ENCODE measurements around the gene ZSCAN21.
"Not testable (repeated sequence)": the region's sequence is repeated elsewhere in the genome, so short reads cannot be mapped to it uniquely, and the experiment has no call there.

ZSCAN21 gene

DNA sequence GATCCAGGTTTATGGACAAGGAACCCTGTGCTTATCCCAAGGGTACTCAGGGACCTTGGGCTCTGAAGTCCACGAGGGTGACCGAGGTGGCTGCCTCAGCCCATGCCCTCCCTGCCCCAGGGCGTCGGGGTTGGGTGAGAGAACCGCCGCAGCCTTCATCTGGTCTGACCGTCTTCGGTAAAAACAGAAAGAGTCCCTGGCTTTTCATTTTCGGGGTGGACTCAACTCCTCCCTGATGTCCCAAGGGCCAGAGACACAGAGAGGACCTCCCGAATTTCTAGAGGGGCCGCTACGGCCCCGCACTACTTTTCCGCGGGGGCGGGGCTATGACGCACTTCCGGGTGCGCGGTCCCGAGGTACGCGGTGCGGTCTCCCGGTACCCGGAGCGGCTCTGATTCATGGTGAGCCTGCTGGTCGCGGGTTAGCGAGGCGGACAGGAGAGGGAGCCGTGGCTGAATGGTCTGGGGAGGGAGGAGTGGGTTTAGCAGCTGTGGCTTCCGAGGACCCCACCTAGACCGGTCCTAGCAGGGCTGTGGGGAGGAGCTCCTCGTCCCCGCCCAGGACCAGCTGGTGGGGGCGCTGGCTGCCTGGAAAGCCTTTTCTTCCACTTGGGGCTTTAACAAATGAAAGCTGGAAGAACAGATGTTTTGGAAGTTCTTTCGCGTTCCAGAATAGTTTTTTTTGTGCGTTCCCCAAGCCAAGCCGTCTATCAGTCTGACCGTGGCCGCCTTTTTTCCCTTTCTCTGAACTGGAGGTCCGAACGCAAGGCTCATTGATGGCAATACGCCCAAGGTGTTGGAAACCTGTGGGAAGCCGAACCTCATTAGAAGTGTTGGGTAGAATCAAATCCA, at the start of gene ZSCAN21:
Gene ZSCAN21 (plus strand): TSS at position 334 of the 851 bp plus-strand sequence. CDS start 7,233 bp downstream, outside the sequence.
- peak; percentile 73 for DNase-seq

DNA sequence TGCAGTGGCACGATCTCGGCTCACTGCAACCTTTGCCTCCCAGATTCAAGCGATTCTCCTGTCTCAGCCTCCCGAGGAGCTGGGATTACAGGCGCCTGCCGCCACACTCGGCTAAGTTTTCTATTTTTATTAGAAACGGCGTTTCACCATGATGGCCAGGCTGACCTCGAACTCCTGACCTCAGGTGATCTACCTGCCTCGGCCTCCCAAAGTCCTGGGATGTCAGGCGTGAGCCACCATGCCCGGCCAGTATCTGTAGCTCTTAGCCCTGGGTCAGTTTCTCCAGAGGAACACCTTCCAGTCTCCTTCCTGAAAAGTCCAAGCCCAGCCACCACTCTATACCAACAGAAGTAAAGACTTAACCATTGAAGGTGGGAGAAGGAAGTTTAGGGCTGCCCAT, 49.3 kb upstream of the ZSCAN21 start:
- DNase-seq: no peak

DNA sequence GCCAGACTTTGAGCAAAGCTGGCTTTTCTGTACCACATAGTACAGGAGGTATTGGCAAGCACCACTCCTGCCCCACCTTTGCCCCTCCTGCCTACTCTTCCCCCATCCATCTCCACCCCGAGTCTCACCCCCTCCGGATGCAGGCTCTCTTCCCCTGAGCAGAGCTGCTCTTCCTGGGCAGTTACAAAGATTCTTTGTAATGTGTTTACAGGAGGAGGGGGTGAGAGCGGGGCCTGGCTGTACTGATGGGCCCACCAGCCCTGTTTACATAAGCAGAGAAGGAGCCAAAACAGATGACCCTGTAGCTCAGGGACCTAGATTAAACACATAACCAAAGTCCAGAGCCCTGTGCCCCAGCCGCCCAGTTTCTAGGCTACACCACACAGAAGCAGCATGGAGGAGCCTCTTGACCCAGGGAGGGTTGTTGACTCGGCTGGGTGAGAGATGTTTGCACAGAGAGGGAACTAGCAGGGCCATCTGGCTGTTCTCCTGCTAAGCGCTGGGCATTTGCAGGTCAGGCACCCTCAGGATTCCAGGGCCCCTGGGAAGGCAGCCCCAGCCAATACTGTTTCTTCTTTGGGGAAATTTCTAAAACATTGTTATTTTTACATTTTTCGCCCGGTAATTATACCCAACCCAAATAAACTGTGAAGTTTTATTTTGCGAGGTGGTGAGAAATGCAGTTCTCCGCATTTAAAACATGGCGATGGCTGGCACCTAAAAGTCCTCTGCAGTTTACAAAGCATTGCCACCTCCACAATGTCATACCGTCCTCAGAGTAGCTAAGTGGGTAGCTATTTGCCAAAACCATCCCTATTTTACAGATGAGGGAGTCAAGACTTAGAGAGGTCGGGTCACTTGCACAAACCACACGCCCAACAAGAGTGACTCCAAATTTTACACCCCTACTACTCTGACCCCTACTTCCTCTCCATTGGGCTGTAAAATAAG, 45.6 kb upstream of the ZSCAN21 start:
- no peak for DNase-seq

DNA sequence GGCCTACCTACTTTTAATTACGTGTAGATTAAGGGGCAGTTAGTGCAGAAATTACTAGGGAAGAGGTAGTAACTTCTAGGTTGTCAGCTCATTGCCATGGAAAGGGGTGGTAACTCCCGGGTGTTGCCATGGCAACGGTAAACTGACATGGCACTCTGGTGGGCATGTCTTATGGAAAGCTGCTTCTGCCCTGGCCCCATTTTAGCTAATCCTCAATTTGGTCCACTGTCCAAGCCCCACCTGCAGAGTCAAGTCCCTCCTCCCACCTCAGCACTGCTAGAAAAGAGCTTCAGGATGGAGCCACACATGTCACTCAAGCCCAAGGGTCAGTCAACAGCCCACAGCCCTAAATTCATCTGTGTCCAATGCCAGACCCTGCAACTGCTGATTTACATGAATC, 41.7 kb upstream of the ZSCAN21 start:
- no peak for DNase-seq

GRCh38 chr7:100008525-100008924, 41.0 kb upstream of the ZSCAN21 start:
- DNase-seq: no peak

DNA sequence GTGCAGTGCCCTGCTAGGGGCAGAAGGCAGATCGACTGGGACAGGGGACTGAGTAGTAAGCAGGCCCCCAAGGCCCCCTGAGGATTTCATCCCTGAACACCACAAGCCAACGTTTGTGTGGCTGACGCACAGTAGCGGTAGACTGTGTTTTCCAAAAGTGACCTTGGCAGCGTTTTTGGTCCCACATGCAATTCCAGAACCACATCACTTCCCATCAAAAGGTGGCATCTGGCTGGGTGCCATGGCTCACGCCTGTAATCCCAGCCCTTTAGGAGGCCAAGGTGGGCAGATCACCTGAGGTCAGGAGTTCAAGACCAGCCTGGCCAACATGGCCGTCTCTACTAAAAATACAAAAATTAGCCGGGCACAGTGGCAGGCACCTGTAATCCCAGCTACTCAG, 39.6 kb upstream of the ZSCAN21 start:
- DNase-seq: not testable (repeated sequence)

- no peak for DNase-seq
Observed at GRCh38 chr7:100010901-100011300, 38.7 kb upstream of the ZSCAN21 start.

GRCh38 chr7:100011516-100011915, 38.1 kb upstream of the ZSCAN21 start:
- no peak for DNase-seq

DNA sequence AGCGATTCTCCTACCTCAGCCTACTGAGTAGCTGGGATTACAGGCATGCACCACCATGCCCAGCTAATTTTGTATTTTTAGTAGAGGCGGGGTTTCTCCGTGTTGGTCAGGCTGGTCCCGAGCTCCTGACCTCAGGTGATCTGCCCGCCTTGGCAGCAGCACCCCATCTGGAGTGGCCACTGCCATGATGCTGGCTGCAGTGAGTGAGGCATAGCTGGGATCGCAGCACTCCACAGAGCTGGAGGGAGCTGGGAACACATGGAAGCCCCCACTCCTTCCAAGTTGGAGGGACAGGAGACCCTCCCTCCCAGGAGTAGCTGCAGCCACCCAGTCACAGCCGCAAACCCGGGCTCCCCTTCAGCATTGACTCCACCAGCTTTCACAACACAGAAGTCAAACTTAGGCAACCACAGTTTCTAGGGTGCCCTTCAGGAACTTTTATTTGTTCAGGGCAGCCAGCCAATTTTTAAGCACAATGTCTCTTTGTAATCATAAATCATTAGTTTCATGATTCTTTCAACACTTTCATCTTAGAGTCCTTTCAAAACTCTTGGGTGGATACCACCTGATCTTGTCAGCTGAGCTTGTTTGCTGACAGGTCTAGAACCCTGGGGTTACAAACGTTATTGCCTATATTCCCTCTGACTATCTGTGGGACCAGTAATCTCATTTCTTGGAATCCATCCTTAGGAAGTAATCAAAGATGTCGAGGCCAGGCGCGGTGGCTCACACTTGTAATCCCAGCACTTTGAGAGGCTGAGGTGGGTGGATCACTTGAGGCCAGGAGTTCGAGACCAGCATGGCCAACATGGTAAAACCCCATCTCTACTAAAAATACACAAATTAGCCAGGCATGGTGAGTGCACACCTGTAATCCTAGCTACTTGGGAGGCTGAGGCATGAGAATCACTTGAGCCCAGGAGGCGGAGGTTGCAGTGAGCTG, 36.9 kb upstream of the ZSCAN21 start:
- not testable (repeated sequence) for DNase-seq

DNA sequence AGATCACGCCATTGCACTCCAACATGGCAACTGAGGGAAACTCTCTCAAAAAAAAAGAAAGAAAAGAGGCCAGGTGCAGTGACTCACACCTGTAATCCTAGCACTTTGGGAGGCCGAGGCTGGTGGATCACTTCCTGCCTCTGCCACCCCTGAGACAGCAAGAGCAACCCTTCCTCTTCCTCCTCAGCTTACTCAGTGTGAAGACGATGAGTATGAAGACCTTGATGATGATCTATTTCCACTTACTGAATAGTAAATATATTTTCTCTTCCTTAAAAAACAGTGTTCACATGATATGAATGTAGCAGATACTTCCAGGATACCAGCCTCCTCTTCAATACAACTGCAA, 36.3 kb upstream of the ZSCAN21 start:
- no peak for DNase-seq

GRCh38 chr7:100015232-100016214, 34.1 kb upstream of the ZSCAN21 start, which contains the start of gene ZKSCAN1:
Gene ZKSCAN1 (plus strand): TSS chr7:100015596. CDS start chr7:100023507, 7,911 bp downstream.
- DNase-seq: peak; percentile 85

- DNase-seq: no peak
Observed at GRCh38 chr7:100016215-100016901, 33.2 kb upstream of the ZSCAN21 start.

DNA sequence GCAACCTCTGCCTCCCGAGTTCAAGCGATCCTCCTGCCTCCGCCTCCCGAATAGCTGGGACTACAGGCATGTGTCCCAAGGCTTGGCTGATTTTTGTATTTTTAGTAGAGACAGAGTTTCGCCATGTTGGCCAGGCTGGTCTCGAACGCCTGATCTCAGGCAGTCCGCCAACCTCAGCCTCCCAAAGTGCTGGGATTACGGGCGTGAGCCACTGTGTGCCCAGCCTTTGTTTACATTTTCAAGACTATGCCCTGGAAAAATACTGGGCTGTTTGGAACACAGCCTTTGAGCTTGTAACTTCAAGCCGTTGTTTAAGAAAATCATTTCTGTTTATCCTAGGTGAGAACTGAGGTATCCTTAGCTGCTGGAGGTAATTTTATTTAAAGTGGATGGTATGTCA, 32.3 kb upstream of the ZSCAN21 start:
- DNase-seq: no peak

DNA sequence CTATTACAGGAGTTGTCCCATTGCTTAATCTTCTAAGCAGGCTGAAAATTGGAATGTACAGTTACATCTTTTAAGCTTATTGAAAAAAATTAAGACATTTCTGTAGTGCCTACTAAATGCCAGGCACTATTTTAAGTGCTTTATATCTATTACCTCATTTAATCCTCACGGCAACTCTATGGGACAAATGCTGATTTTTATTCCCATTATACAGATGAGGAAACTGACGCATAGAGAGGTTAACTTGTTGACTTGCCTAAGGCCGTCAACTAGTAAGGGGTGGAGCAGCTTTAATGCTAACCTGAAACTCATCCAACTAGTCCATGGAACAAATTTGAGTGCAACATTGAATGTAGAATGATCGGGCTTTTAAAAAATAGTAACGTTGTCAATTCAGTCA, 31.7 kb upstream of the ZSCAN21 start:
- DNase-seq: no peak

DNA sequence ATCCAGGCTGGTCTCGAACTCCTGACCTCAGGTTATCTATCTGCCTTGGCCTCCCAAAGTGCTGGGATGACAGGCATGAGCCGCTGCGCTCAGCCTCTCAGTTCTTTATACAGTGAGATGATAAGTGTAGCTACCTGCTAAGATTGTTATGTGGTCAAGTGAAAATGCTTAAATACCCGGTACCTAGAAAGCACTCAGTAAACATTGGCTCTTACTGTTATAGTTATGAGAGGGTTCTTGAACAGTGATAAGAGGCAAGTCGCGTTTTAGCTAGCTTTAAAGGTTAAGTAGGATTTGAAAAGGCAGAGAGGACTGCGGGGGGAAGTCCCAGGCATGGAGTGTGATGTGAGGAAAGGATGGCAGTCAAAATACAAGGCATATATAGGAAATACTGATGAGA, 29.7 kb upstream of the ZSCAN21 start:
- no peak for DNase-seq

- no peak for DNase-seq
Observed at GRCh38 chr7:100021297-100021696, 28.3 kb upstream of the ZSCAN21 start.

GRCh38 chr7:100022621-100023020, 27.0 kb upstream of the ZSCAN21 start:
- no peak for DNase-seq

DNA sequence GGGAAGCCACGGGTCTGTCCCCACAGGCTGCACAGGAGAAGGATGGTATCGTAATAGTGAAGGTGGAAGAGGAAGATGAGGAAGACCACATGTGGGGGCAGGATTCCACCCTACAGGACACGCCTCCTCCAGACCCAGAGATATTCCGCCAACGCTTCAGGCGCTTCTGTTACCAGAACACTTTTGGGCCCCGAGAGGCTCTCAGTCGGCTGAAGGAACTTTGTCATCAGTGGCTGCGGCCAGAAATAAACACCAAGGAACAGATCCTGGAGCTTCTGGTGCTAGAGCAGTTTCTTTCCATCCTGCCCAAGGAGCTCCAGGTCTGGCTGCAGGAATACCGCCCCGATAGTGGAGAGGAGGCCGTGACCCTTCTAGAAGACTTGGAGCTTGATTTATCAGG, 26.0 kb upstream of the ZSCAN21 start:
- no peak for DNase-seq

DNA sequence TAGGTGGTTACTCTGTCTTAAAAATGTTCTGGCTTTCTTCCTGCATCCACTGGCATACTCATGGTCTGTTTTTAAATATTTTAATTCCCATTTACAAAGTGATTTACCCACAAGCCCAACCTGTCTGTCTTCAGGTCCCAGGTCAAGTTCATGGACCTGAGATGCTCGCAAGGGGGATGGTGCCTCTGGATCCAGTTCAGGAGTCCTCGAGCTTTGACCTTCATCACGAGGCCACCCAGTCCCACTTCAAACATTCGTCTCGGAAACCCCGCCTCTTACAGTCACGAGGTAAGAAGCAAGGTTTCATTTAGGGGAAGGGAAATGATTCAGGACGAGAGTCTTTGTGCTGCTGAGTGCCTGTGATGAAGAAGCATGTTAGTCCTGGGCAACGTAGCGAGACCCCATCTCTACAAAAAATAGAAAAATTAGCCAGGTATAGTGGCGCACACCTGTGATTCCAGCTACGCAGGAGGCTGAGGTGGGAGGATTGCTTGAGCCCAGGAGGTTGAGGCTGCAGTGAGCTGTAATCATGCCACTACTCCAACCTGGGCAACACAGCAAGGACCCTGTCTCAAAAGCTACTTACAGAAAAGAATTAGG, 25.5 kb upstream of the ZSCAN21 start:
- no peak for DNase-seq

- DNase-seq: no peak
Observed at GRCh38 chr7:100027197-100027596, 22.4 kb upstream of the ZSCAN21 start.
